Rectal smooth muscle tissue (tissue), 1 donor: ENCODE results near the gene TTK.
A peak's percentile ranks its signal among the peaks of the same experiment; 100 is the strongest.

Source experiments
- H3K27ac ChIP-seq: one replicate; pipeline ENCODE4 v1.7.0; 2013; ENCODE audit warnings: low read depth, low read length, inconsistent platforms
- H3K27me3 ChIP-seq: one replicate; pipeline ENCODE4 v1.7.0; 2013; ENCODE audit warnings: low read length; ENCODE audit not compliant: control insufficient read depth, insufficient read depth
- H3K36me3 ChIP-seq: one replicate; pipeline ENCODE4 v1.7.0; 2013; ENCODE audit warnings: low read length; ENCODE audit not compliant: control insufficient read depth, insufficient read depth
- H3K4me1 ChIP-seq: one replicate; pipeline ENCODE4 v1.7.0; 2013; ENCODE audit warnings: low read length; ENCODE audit not compliant: control insufficient read depth, insufficient read depth
- H3K4me3 ChIP-seq: one replicate; pipeline ENCODE4 v1.7.0; 2013; ENCODE audit warnings: low read length
- H3K9ac ChIP-seq: one replicate; pipeline ENCODE4 v1.7.0; 2013; ENCODE audit warnings: low read length

TTK gene

DNA sequence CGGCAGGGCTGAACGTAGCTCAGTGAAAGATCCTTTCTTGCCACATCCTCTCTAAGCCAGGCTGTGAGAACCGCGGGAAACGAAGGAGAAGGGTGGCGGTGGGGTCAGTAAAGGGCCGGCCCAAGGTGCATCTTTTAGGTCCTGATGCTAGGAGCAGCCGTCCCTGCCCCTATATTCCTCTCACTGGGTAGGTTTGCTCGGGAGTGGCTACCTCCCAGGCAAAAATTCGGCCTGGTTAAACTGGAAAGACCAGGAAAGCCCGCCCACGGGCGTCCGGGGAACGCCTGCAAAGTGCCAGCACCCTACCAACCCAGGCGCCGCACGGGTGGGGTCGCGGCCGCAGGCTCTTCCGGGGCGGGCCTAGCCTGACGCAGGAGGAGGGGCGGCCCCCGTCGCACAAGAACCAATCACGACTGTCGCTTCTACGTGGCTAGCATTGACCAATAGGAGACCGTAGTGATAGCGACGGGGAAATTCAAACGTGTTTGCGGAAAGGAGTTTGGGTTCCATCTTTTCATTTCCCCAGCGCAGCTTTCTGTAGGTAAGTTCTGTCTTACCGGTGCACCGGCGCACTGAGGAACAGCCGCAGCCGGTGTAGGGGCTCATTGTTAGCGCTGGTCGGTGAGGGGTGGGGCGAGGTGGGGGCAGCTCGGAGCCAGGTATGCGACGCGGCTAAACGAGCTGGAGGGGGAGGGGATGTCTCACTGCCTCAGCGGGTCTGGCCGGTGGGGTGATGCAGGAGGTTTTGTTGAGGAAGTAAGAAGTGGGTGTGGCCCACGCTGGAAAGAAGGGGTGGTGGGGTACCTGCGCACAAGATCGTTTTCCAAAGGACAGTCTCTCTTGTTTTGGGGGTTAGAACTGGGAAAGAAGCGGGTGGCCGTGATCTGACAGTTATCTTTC, at the start of gene TTK:
TTK (plus strand) TSS at position 477 of the 900 bp plus-strand sequence. CDS start 1,195 bp downstream, outside the sequence.
- H3K27me3 ChIP-seq = no peaks in the 10 kb centered on the region
- H3K36me3 ChIP-seq = no peaks in the 10 kb centered on the region
- H3K4me3 ChIP-seq = peak within 1 kb of the TSS; percentile 93
- peak within 1 kb of the TSS; percentile 83 for H3K27ac ChIP-seq
- no peaks in the 10 kb centered on the region for H3K4me1 ChIP-seq
- H3K9ac ChIP-seq = peak within 1 kb of the TSS; percentile 68

DNA sequence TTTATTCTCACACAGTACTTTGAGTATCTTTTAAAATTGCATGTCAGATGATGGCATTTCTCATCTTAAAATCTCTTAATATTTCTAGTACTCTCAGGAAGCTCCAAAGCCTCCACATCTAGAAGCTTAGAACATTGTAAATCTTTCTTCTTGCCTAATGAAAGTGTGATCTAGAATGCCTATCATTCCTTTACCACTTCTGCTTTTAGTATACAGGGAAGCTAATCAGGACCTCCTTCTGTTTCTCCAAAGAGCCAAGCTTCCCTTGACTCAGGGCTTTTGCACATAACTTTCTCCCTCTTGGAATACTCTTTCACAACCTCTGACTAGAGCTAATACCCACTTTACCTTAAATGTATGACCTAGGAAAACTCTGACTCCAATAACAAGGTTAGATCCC, 49.6 kb upstream of the TTK start:
- no peak overlapping the region for H3K27ac ChIP-seq
- no peak overlapping the region for H3K9ac ChIP-seq
- no peaks in the 10 kb centered on the region for H3K27me3 ChIP-seq
- H3K4me1 ChIP-seq = no peaks in the 10 kb centered on the region
- H3K4me3 ChIP-seq = no peak overlapping the region
- H3K36me3 ChIP-seq = no peaks in the 10 kb centered on the region

DNA sequence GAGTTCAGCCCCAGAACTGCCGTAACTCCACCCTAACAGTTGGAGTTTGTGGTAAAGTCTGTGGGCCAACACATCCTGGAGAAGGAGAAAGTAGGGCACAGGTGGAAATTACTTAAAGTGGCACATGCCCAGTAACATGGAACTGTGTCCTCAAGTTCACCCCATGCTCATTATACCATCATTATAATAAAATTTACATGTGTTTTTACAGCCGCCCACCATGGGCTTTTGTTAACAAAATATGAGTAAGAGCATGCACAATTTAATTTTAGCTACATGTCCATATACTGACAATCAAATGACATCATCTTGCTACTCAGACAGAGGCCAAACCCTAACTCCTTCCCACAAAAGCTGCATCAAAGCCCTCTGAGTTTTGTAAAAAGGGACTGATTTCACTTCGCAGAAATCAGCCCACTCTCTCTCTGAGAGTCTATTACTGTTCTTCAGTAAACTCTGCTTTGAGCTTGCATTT, 39.8 kb upstream of the TTK start:
- H3K27me3 ChIP-seq = no peaks in the 10 kb centered on the region
- H3K36me3 ChIP-seq = no peaks in the 10 kb centered on the region
- H3K9ac ChIP-seq = no peak overlapping the region
- no peak overlapping the region for H3K4me3 ChIP-seq
- H3K4me1 ChIP-seq = no peaks in the 10 kb centered on the region
- no peak overlapping the region for H3K27ac ChIP-seq

DNA sequence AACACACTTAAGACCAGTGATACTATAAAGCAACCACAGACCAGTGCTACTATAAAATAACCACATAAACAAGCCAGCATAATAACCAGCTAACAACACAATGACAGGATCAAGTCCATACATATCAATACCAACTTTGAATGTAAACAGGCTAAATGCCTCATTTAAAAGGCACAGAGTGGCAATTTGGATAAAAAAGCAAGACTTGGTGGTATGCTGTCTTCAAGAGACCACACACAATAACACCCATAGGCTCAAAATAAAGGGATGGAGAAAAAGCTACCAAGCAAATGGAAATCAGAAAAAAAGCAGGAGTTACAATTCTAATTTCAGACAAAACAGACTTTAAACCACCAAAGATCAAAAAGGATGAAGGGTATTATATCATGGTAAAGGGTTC, 37.3 kb upstream of the TTK start:
- no peaks in the 10 kb centered on the region for H3K4me1 ChIP-seq
- no peaks in the 10 kb centered on the region for H3K27me3 ChIP-seq
- H3K9ac ChIP-seq = no peak overlapping the region
- H3K4me3 ChIP-seq = no peak overlapping the region
- no peak overlapping the region for H3K27ac ChIP-seq
- H3K36me3 ChIP-seq = no peaks in the 10 kb centered on the region

DNA sequence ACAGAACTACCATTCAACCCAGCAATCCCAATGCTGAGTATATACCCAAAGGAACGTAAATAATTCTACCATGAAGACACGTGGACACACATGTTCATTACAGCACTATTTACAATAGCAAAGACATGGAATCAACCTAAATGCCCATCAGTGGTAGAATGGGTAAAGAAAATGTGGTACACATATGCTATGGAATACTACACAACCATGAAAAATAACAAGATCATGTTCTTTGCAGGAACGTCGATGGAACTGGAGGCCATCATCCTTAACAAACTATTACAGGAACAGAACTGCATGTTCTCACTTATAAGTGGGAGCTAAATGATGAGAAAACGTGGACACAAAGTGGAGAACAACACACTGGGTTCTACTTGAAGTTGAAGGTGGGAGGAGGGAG, 34.7 kb upstream of the TTK start:
- Histone ChIP-seq H3K4me1 (no peaks in the 10 kb centered on the region), H3K9ac (no peak overlapping the region), H3K36me3 (no peaks in the 10 kb centered on the region), H3K27ac (no peak overlapping the region), H3K27me3 (no peaks in the 10 kb centered on the region), H3K4me3 (no peak overlapping the region)

DNA sequence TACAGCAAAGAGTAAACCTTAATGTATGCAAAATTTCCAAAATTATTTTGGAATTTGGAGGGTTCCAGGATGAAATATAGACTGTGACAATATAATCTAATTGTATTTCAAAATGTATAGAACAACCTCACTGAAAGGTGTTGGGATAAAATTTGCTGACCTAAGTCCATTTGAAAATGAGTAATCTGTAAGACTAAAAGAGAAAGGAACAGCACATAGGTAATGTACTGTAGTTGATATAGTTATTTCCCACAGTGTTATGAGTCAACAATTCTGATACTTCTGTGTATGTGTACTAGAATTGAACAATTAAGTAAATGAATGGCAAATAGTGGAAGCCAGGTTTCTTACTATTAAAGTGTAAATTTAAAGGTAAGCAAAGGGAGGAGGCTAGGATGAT, 33.3 kb upstream of the TTK start:
- Histone ChIP-seq H3K4me3 (no peak overlapping the region), H3K4me1 (no peaks in the 10 kb centered on the region), H3K36me3 (no peaks in the 10 kb centered on the region), H3K9ac (no peak overlapping the region), H3K27ac (no peak overlapping the region), H3K27me3 (no peaks in the 10 kb centered on the region)

DNA sequence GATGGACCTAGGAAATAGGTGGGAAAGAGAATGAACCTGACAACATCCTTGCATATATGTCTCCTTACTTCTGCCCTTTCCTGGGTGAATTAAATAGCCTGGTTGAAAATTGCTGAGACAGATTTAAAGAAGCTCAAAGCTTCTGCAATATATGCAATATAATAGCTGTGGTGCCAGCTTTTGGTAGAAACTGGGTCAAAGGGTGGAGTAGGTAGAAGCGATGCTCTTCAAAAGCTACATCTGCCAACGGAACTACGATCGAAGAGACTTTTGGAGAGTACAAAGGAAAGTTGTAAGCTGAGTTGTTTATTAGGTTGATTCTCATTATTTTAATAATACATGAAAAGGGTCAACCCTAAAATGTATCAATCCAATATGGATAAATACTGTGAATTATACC, 22.8 kb upstream of the TTK start:
- H3K27me3 ChIP-seq = no peaks in the 10 kb centered on the region
- H3K36me3 ChIP-seq = no peaks in the 10 kb centered on the region
- no peak overlapping the region for H3K27ac ChIP-seq
- no peaks in the 10 kb centered on the region for H3K4me1 ChIP-seq
- no peak overlapping the region for H3K4me3 ChIP-seq
- no peak overlapping the region for H3K9ac ChIP-seq

DNA sequence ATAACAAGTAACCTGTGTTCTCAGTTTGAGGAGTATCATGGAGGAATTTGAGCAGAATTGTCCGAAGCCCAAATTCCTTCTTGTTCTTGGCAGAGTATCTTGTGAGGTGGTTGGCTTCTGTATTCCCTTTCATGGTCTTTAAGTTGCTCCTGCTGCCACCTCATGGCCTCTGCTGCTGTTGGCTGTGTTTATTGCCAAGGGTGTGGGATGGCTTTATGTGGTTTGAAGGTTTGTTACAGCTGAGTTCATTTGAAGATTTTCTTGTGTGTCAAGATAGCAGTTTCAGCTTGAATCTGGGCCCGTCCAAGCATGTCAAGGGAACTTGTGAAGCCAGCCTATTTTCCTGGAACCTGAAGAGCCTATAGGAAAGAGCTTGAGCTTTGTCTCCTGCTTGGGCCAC, 20.2 kb upstream of the TTK start:
- Histone ChIP-seq H3K36me3 (no peaks in the 10 kb centered on the region), H3K27ac (no peak overlapping the region), H3K4me1 (no peaks in the 10 kb centered on the region), H3K4me3 (no peak overlapping the region), H3K9ac (no peak overlapping the region), H3K27me3 (no peaks in the 10 kb centered on the region)

DNA sequence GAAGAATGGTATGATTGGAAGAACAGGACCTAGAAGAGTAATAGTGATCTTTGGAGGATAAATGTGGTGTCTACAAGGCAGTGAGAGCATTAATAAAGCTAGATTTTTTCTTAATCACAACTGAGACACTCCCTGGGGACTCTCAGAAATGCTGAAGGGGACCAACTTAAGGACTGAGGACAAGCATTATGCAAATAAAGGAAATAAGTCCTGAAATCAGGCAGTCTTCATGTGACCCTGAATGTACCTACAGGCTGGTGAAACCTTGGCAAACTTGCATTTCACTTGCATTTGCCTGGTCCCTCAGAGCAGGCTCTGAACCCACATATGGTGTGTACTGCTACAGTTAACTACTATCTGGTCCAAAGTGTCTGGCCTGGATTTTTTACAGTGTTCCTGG, 19.3 kb upstream of the TTK start:
- no peaks in the 10 kb centered on the region for H3K27me3 ChIP-seq
- H3K4me1 ChIP-seq = no peaks in the 10 kb centered on the region
- H3K9ac ChIP-seq = no peak overlapping the region
- no peak overlapping the region for H3K27ac ChIP-seq
- no peak overlapping the region for H3K4me3 ChIP-seq
- no peaks in the 10 kb centered on the region for H3K36me3 ChIP-seq

DNA sequence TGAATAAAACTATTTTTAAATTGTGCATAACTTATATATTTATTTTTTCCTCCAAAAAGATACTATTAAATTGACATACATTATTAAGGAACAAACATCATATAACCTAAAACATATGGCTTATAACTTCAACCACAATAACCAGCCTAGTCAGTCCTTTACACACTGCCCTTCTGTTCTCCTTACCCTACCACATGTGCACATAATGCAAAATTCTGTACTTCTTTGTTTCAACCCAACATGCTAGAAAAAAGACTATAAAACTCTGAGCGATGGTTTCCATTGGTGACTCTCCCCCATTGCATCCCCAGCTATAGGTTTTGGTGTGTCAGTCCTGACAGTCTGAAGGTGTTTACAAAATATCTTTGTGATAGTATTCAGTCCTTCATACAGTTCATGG, 14.8 kb upstream of the TTK start:
- Histone ChIP-seq H3K27ac (no peak overlapping the region), H3K4me1 (no peaks in the 10 kb centered on the region), H3K9ac (no peak overlapping the region)

DNA sequence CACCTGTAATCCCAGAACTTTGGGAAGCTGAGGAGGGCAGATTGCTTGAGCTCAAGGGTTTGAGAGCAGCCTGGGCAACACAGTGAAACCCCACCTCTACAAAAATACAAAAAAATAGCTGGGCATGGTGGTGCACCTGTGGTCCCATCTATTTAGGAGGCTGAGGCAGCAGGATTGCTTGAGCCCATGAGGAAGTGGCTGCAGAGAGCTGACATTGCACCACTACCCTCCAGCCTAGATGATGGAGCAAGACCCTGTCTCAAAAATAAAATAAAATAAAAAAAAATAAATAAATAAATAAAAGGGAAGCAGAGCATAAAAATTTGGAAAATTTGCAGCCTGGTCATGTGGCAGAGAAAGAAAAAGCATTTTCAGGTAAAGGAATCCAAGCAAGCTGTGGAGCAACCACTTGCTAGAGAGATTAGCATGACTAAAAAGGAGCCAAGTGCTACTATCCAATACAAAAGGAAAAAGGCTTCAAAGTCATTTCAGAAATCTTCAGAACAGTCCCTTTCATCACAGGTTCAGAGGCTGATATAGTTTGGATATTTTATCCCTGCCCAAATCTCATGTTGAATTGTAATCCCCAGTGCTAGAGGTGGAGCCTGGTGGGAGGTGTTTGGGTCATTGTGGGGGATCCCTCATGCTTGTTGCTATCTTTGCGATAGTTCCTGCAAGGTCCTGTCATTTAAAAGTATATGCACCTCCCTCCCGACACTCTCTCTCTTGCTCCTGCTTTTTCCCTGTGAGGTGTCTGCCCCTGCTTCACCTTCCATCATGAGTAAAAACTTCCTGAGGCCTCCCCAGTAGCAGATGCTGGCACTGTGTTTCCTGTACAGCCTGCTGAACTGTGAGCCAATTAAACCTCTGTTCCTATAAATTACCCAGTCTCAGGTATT, 11.2 kb upstream of the TTK start:
- H3K27me3 ChIP-seq = no peaks in the 10 kb centered on the region
- H3K4me1 ChIP-seq = no peaks in the 10 kb centered on the region
- no peak overlapping the region for H3K27ac ChIP-seq
- H3K9ac ChIP-seq = no peak overlapping the region
- H3K36me3 ChIP-seq = no peaks in the 10 kb centered on the region
- H3K4me3 ChIP-seq = no peak overlapping the region

More for the DNA sequence above, 14.8 kb upstream of the TTK start:
- no peak overlapping the region for H3K4me3 ChIP-seq
- H3K36me3 ChIP-seq = no peaks in the 10 kb centered on the region
- H3K27me3 ChIP-seq = no peaks in the 10 kb centered on the region

DNA sequence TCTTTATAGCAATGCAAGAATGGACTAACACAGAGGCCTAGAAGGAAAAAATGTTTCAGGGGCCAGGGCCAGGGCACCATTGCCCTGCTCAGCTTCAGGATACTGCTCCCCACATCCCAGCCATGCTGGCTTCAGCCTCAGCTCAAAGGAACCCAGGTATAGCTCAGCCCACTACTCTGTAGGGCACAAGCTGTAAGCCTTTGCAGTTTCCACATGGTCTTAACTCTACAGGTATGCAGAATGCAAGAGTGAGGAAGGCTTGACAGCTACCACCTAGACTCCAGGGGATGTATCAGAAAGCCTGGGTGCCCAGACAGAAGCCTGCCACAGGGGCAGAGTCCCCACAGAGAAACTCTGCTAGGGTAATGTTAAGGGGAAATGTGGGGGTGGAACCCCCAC, 10.5 kb upstream of the TTK start:
- H3K27ac ChIP-seq = no peak overlapping the region
- no peaks in the 10 kb centered on the region for H3K36me3 ChIP-seq
- H3K9ac ChIP-seq = no peak overlapping the region
- no peaks in the 10 kb centered on the region for H3K4me1 ChIP-seq
- H3K4me3 ChIP-seq = no peak overlapping the region
- H3K27me3 ChIP-seq = no peaks in the 10 kb centered on the region
